Right lobe of liver (tissue), 6 donors: ENCODE data around the gene PHB1. TPM values are rescaled to one million over a fixed set of nuclear protein-coding genes. Genes with fewer than 3 reads are reported as not detected.
"Not testable (repeated sequence)": the region's sequence is repeated elsewhere in the genome, so short reads cannot be mapped to it uniquely, and the experiment has no call there.

ENCODE experiments used
- ATAC-seq, 4 donors: fragments of 200-7000 bp; cut with Tn5 transposase; one replicate each; pipeline ENCODE4 v1.9.1; 2020; ENCODE audit warnings: mild to moderate bottlenecking in 4 of 4, moderate library complexity in 4 of 4
- DNase-seq, 3 donors: peaks; one replicate each; pipeline ENCODE4 v3.0.0-alpha.2; 2020
- H3K27ac ChIP-seq, 3 donors: fragments of 200-600 bp; one replicate each; pipeline ENCODE4 v1.8.0; 2022
- H3K27me3 ChIP-seq, 2 donors: fragments of 200-600 bp; one replicate each; pipeline ENCODE4 v1.8.0; 2022
- H3K36me3 ChIP-seq, 4 donors: fragments of 200-600 bp; sonication (generic) in 1 of 4; one replicate each; pipeline versions ENCODE4 v1.5.1 to v1.8.0; 2017 to 2022; ENCODE audit warnings: control low read depth in 1 of 4
- H3K4me1 ChIP-seq, 4 donors: fragments of 200-600 bp; sonication (generic) in 1 of 4; one replicate each; pipeline versions ENCODE4 v1.5.1 to v1.8.0; 2017 to 2022; ENCODE audit warnings: control low read depth in 1 of 4
- H3K4me3 ChIP-seq, 3 donors: fragments of 200-600 bp; one replicate each; pipeline ENCODE4 v1.8.0; 2022
- H3K9me3 ChIP-seq, 4 donors: fragments of 200-600 bp; sonication (generic) in 1 of 4; one replicate each; pipeline versions ENCODE4 v1.5.1 to v1.8.0; 2017 to 2022; ENCODE audit warnings: control low read depth in 1 of 4
- CTCF ChIP-seq, 4 donors: fragments of 200-600 bp in 3 of 4; fragments of 450-650 bp in 1 of 4; IDR thresholded peaks; one replicate each; pipeline versions ENCODE4 v1.5.1 to v1.8.0; 2016 to 2022; ENCODE audit warnings: antibody characterized with exemption in 4 of 4, mild to moderate bottlenecking in 2 of 4
- POLR2A ChIP-seq: fragments of 450-650 bp; IDR thresholded peaks from one replicate; pipeline ENCODE4 v1.6.1; 2017; ENCODE audit warnings: antibody characterized with exemption, mild to moderate bottlenecking
- whole genome bisulfite sequencing: methylation state at CpG from one replicate; pipeline ENCODE4 v1.1.6; 2018; ENCODE audit warnings: low coverage, low lambda C conversion rate; ENCODE audit not compliant: insufficient coverage; ENCODE audit errors: missing lambda C conversion rate; 5-methylcytosine and 5-hydroxymethylcytosine counted together
- intact Hi-C, 2 donors: fragments of 100-400 bp; cut with DNase I; formaldehyde crosslinking; loops; one replicate each; pipeline versions ENCODE4 v1.11.2 to v1.14.1; 2022
- total RNA-seq, 6 experiments: library from RNA; depleted of rRNA in 2 of 6; stranded (reverse); fragments of >200 nt in 2 of 6; fragmentation: NEBNext Ultra II Directional in 3 of 6; extraction: Animal tissue kit (Norgen Biotek cat#: 25700) in 3 of 6; gene quantifications; one replicate each; pipeline versions ENCODE4 v1.1.0 to v1.2.4, GENCODE V29; 2016 to 2023
- donor health status: DM: no; HTN: yes; CAD: no.
- donor health status: DM: no; HTN: no; CAD: no.
- donor health status: DM: no; HTN: no; CAD: no.
- donor health status: DM: no; HTN: yes; CAD: no.
- donor health status: DM: no; HTN: yes; CAD: no.

Gene PHB1
- total RNA-seq, 6 experiments from 2014 or later = 88.5 to 131 (median 102) TPM

GRCh38 chr17:49434821-49435670 lies 20.4 kb upstream of the PHB1 start:
- H3K9me3 ChIP-seq = no peaks in the 10 kb centered on the region
- H3K4me1 ChIP-seq = peaks cover 0 to 9% (median 0%) of the 10 kb centered on the region in 4 donors
- ATAC-seq = peak; percentile 41 to 67 (median 51)
- H3K27me3 ChIP-seq = no peaks in the 10 kb centered on the region
- no peak overlapping the region for H3K4me3 ChIP-seq
- intact Hi-C loops = loop anchor here in 1 of 2 donors (5.0 kb wide), 1 partner anchor 117 kb away; no protein-coding TSS in a partner anchor
- H3K27ac ChIP-seq = no peak overlapping the region
- no peak for DNase-seq
- 59% methylated on average over 3 of the region's 13 CpGs for WGBS
- TF ChIP-seq CTCF (IDR thresholded peaks at IDR 0.05) (peak in 3 of 4 donors; percentile 58 to 63 (median 59)), POLR2A (no peak)
- no peaks in the 10 kb centered on the region for H3K36me3 ChIP-seq

DNA sequence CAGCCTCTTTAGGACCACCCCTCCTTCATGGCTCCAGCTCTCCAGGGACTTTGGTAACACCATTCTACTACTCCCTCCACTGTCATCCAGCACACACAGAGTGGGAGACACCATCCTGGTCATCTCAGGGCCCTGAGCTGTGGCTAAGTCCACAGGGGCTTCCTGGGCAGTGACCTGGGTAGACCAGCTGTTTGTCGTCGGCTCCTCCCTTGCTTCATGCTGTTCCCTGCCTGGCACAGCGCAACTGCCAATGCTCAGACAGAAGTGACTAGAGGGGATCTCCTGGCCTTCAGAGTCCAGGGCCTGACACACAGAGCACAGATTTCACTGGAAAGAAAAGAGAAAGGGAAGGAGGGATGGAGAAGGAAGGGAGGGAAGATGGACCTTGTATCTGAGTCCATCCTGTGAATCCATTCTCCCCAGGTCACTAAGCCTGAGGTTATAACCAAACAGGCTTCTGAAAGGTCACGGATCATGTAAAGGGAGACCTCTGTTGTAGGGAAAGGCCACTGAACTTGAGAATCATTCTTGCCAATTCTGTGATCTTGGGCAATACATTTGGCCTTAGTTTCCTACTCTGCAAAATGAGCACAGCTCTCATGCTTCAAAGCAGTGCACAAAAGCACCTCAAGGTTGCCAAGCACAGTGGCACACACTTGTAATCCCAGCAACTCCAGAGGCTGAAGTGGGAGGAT lies 18.5 kb upstream of the PHB1 start:
- no peak overlapping the region for H3K27ac ChIP-seq
- ATAC-seq (peak in 1 of 4 donors; percentile 75), DNase-seq (no peak)
- H3K4me3 ChIP-seq = no peak overlapping the region
- WGBS = 96% methylated on average over 3 of the region's 4 CpGs
- no peaks in the 10 kb centered on the region for H3K36me3 ChIP-seq
- peaks cover 0 to 9% (median 0%) of the 10 kb centered on the region in 4 donors for H3K4me1 ChIP-seq
- no peaks in the 10 kb centered on the region for H3K27me3 ChIP-seq
- no peaks in the 10 kb centered on the region for H3K9me3 ChIP-seq
- no peak for TF ChIP-seq CTCF (IDR thresholded peaks at IDR 0.05)
- TF ChIP-seq POLR2A = no peak
- intact Hi-C loops = no loop called here

GRCh38 chr17:49431743-49432142 lies 17.1 kb upstream of the PHB1 start:
- intact Hi-C loops = no loop called here
- peaks cover 0 to 9% (median 0%) of the 10 kb centered on the region in 4 donors for H3K4me1 ChIP-seq
- no peak overlapping the region for H3K27ac ChIP-seq
- H3K36me3 ChIP-seq = no peaks in the 10 kb centered on the region
- no peaks in the 10 kb centered on the region for H3K27me3 ChIP-seq
- no peak for TF ChIP-seq CTCF (IDR thresholded peaks at IDR 0.05)
- no peak for TF ChIP-seq POLR2A
- H3K9me3 ChIP-seq = no peaks in the 10 kb centered on the region
- no peak overlapping the region for H3K4me3 ChIP-seq
- 88% methylated on average over 7 of the region's 8 CpGs for WGBS
- no peak for ATAC-seq
- DNase-seq = no peak

GRCh38 chr17:49425004-49425286 lies 10.3 kb upstream of the PHB1 start:
- no peak overlapping the region for H3K4me3 ChIP-seq
- DNase-seq (no peak), ATAC-seq (no peak)
- H3K9me3 ChIP-seq = peaks cover 0 to 10% (median 0%) of the 10 kb centered on the region in 4 donors
- no peaks in the 10 kb centered on the region for H3K36me3 ChIP-seq
- intact Hi-C loops = no loop called here
- H3K27ac ChIP-seq = no peak overlapping the region
- H3K27me3 ChIP-seq = no peaks in the 10 kb centered on the region
- TF ChIP-seq CTCF (IDR thresholded peaks at IDR 0.05) (no peak), POLR2A (no peak)
- no peaks in the 10 kb centered on the region for H3K4me1 ChIP-seq

GRCh38 chr17:49424276-49425003 lies 9.8 kb upstream of the PHB1 start:
- H3K27ac ChIP-seq, H3K36me3 ChIP-seq, H3K4me3 ChIP-seq, H3K4me1 ChIP-seq, ATAC-seq, DNase-seq, H3K27me3 ChIP-seq, H3K9me3 ChIP-seq, intact Hi-C loops: not testable (repeated sequence)
- WGBS = 58% methylated on average over 10 of the region's 16 CpGs
